Panc1 (cell line): ENCODE measurements around the gene PFN1. TPM values are rescaled to one million over a fixed set of nuclear protein-coding genes. Genes with fewer than 3 reads are reported as not detected.

Experiments
- ATAC-seq: fragments of 200-7000 bp; cut with Tn5 transposase; 2 replicates; pipeline ENCODE4 v1.9.1; 2020; ENCODE audit warnings: mild to moderate bottlenecking, moderate library complexity
- BruUV-seq: library from RNA; stranded (reverse); fragments of 400-500 nt; replicated peaks from 2 replicates; lab custom pipeline; 2021; lab: Mats Ljungman, UMichigan
- CTCF ChIA-PET: fragments of 300-600 bp; sonication (Branson Sonifier 250); formaldehyde crosslinking; loops from one replicate; lab custom pipeline; 2022; ENCODE audit warnings: antibody characterized with exemption; lab: Charles Lee
- POLR2A ChIA-PET: fragments of 300-600 bp; sonication (Branson Sonifier 250); formaldehyde crosslinking; loops from one replicate; lab custom pipeline; 2022; ENCODE audit warnings: antibody characterized with exemption; lab: Charles Lee
- DNase-seq: peaks from one replicate; pipeline ENCODE4 v3.0.0-alpha.2; 2010; ENCODE audit warnings: low read depth, low spot score
- H3K27ac ChIP-seq: 2 replicates; pipeline ENCODE4 v1.5.1; 2011; ENCODE audit warnings: mild to moderate bottlenecking, low read length, inconsistent platforms
- H3K27me3 ChIP-seq: fragments of 200-500 bp; sonication (Bioruptor generic); 2 replicates; pipeline ENCODE4 v1.6.0; 2014; ENCODE audit warnings: low read length, inconsistent platforms; ENCODE audit not compliant: control insufficient read depth, insufficient read depth
- H3K36me3 ChIP-seq: fragments of 200-500 bp; sonication (Bioruptor generic); 2 replicates; pipeline ENCODE4 v1.5.1; 2014; ENCODE audit warnings: inconsistent platforms, mild to moderate bottlenecking, low read length, moderate library complexity; ENCODE audit not compliant: control insufficient read depth, insufficient read depth
- H3K4me1 ChIP-seq: 2 replicates; pipeline ENCODE4 v1.5.1; 2011; ENCODE audit warnings: inconsistent platforms, mild to moderate bottlenecking, low read length, moderate library complexity; ENCODE audit not compliant: control insufficient read depth, insufficient read depth
- H3K4me3 ChIP-seq, 2 experiments: 2 replicates each; pipeline ENCODE4 v1.5.1; 2011 to 2012; ENCODE audit warnings: low read depth in 2 of 2, low read length in 2 of 2, mild to moderate bottlenecking in 2 of 2, inconsistent platforms in 1 of 2, moderate library complexity in 1 of 2
- H3K9me3 ChIP-seq: fragments of 200-500 bp; sonication (Bioruptor generic); 2 replicates; pipeline ENCODE4 v1.5.1; 2014; ENCODE audit warnings: low read depth, mild to moderate bottlenecking, inconsistent platforms, low read length, moderate library complexity; ENCODE audit not compliant: control insufficient read depth, insufficient read depth
- CTCF ChIP-seq: fragments of 450-650 bp; IDR thresholded peaks from 2 replicates; pipeline ENCODE4 v1.5.1; 2017; ENCODE audit warnings: mild to moderate bottlenecking
- POLR2AphosphoS5 ChIP-seq: IDR thresholded peaks from 2 replicates; pipeline ENCODE4 v1.6.1; 2012; ENCODE audit warnings: mild to moderate bottlenecking, low read depth, low read length, moderate library complexity
- REST ChIP-seq, 2 experiments: IDR thresholded peaks; 2 replicates each; pipeline ENCODE4 v1.6.1; 2011 to 2012; ENCODE audit warnings: low read depth in 2 of 2, control low read depth in 1 of 2, low read length in 1 of 2, mild to moderate bottlenecking in 1 of 2, moderate library complexity in 1 of 2; ENCODE audit not compliant: insufficient read depth in 1 of 2
- SIN3A ChIP-seq: IDR thresholded peaks from 2 replicates; pipeline ENCODE4 v1.6.1; 2012; ENCODE audit warnings: low read depth, mild to moderate bottlenecking, low read length, moderate library complexity, borderline replicate concordance; ENCODE audit not compliant: insufficient read depth
- TCF7L2 ChIP-seq: IDR thresholded peaks from 2 replicates; pipeline ENCODE4 v1.6.1; 2011; ENCODE audit warnings: mild to moderate bottlenecking, low read depth, low read length, inconsistent platforms
- in situ Hi-C: cut with HindIII; loops from 2 replicates; pipeline ENCODE4 v1.10.0; 2016; ENCODE audit warnings: low sequenced_read_pairs, low pct_unique_long_range_greater_than_20kb
- intact Hi-C: fragments of 100-400 bp; cut with micrococcal nuclease; formaldehyde crosslinking; loops from one replicate; pipeline ENCODE4 v1.10.0; 2022; ENCODE audit not compliant: unreplicated experiment
- total RNA-seq: library from RNA; stranded (reverse); gene quantifications from one replicate; pipeline ENCODE4 v1.2.1, GENCODE V29; 2021; ENCODE audit not compliant: unreplicated experiment

PFN1 gene
- total RNA-seq, 1 experiment from 2014 or later = 1,074 TPM

GRCh38 chr17:4955091-4955490 lies 6.8 kb upstream of the PFN1 start:
- TF ChIP-seq SIN3A (no peak), POLR2AphosphoS5 (no peak), TCF7L2 (no peak), CTCF (no peak), REST (IDR thresholded peaks at IDR 0.05; ENCODE audit: insufficient read depth in 1 of 2, low read depth in 2 of 2, low read length in 1 of 2) (no peak)
- H3K4me3 ChIP-seq = no peak overlapping the region
- no peak for DNase-seq
- CTCF ChIA-PET = no interaction called here
- POLR2A ChIA-PET = interaction anchor here (0.6 kb wide), 1 partner anchor 18 kb away, joined by 16 read pairs; no protein-coding TSS in a partner anchor
- H3K27ac ChIP-seq = no peak overlapping the region
- no peak for ATAC-seq
- intact Hi-C loops = no loop called here
- no peaks in the 10 kb centered on the region for H3K27me3 ChIP-seq
- H3K36me3 ChIP-seq = no peaks in the 10 kb centered on the region
- in situ Hi-C loops = no loop called here
- no TSS peak for BruUV-seq
- H3K4me1 ChIP-seq = peaks cover 16% of the 10 kb centered on the region
- no peaks in the 10 kb centered on the region for H3K9me3 ChIP-seq

- Histone ChIP-seq H3K27ac (0 out of 2 replicates have a peak overlapping the region, but pooled peaks have one; percentile 23), H3K4me3 (no peak overlapping the region), H3K9me3 (no peaks in the 10 kb centered on the region), H3K27me3 (no peaks in the 10 kb centered on the region), H3K4me1 (peaks cover 16% of the 10 kb centered on the region), H3K36me3 (no peaks in the 10 kb centered on the region; the same call in 1 of the 2 replicates)
- DNase-seq (no peak), ATAC-seq (no peak)
- in situ Hi-C loops = no loop called here
- CTCF ChIA-PET = no interaction called here
- no TSS peak for BruUV-seq
- intact Hi-C loops = no loop called here
- POLR2A ChIA-PET = no interaction called here
- no peak for TF ChIP-seq SIN3A
- TF ChIP-seq CTCF = no peak
- TF ChIP-seq TCF7L2 = no peak
- TF ChIP-seq POLR2AphosphoS5 = no peak
- no peak for TF ChIP-seq REST (IDR thresholded peaks at IDR 0.05; ENCODE audit: insufficient read depth in 1 of 2, low read depth in 2 of 2, low read length in 1 of 2)
Observed at GRCh38 chr17:4953451-4953961, 5.2 kb upstream of the PFN1 start.
